Measurements from ENCODE around the gene TRMT44.

TRMT44 gene, protein sequence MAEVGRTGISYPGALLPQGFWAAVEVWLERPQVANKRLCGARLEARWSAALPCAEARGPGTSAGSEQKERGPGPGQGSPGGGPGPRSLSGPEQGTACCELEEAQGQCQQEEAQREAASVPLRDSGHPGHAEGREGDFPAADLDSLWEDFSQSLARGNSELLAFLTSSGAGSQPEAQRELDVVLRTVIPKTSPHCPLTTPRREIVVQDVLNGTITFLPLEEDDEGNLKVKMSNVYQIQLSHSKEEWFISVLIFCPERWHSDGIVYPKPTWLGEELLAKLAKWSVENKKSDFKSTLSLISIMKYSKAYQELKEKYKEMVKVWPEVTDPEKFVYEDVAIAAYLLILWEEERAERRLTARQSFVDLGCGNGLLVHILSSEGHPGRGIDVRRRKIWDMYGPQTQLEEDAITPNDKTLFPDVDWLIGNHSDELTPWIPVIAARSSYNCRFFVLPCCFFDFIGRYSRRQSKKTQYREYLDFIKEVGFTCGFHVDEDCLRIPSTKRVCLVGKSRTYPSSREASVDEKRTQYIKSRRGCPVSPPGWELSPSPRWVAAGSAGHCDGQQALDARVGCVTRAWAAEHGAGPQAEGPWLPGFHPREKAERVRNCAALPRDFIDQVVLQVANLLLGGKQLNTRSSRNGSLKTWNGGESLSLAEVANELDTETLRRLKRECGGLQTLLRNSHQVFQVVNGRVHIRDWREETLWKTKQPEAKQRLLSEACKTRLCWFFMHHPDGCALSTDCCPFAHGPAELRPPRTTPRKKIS

GRCh38 chr4:8440492-8441311 lies at the start of gene TRMT44, which contains the start of gene ACOX3:
TSS of gene TRMT44 (plus strand) at chr4:8440777. CDS start at chr4:8440823, 46 bp downstream.
TSS of gene ACOX3 (minus strand) at chr4:8440723. CDS start at chr4:8416521, 24,202 bp downstream.
- DNase-seq = peak; percentile 95

DNA sequence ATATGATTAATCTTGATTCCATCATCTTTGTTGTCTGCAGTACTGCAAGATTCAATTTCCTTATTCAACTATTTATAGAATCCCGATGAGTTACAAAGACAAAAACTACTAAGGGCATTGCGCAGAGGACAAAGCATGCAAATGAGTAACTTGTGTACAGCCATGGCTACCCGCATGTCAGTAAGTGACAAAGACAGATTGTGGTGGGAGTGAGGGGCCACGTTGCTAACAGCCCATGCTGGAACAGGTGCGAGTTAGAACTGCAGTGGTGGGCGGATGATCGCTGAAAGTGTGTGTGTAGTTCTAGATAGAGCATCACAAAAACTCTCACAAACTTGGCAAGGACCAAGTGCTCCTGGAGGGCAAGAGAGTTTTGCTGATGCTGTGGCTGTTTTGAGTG lies 49.5 kb upstream of the TRMT44 start:
- DNase-seq = no peak

GRCh38 chr4:8391972-8392371 lies 48.6 kb upstream of the TRMT44 start:
- peak; percentile 25 for DNase-seq

- no peak for DNase-seq
Observed at GRCh38 chr4:8392591-8393190, 47.9 kb upstream of the TRMT44 start.

GRCh38 chr4:8393593-8394038 lies 47.0 kb upstream of the TRMT44 start:
- no peak for DNase-seq

DNA sequence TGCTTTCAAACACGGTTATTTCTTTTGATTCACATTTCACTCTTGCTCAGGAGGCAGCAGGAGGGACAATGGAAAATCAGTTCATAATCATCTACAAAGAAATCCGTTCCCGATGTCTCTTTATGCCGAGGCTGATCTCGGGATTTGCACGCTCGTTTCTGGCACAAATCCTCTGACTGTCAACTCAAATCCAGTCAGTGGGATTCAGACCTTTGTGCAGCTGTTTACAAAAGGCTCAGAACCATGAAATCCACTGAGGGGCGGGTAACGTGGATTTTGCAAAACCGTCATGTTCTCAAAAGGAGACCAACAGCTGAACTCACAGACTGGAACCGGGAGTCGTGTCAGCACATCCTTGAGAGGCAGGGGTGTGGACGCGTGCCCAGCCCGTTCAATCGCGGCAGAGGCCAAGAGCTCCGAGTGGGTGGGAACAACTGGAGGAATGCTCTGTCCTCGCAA lies 46.5 kb upstream of the TRMT44 start:
- DNase-seq = no peak

DNA sequence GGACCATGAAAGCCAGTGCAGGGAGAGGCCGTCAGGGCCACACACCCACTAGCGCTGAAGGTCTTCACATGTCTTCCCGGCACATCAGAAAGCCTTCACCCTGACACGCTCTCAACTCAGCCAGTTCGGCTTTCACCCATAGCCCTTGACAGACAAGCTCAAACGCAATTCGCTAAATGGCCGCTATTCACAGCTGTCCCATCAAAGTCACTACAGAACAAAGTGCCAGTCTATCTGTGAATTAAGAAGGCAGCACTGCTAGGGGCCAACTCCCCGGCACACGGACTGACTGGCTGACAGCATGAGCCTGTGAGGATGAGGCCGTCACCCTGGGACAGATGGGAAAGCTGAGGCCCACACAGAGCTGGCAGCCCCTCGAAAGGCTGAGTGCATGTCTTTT lies 45.8 kb upstream of the TRMT44 start:
- no peak for DNase-seq

- DNase-seq = no peak
Observed at GRCh38 chr4:8395504-8396296, 44.9 kb upstream of the TRMT44 start.

GRCh38 chr4:8396762-8397406 lies 43.7 kb upstream of the TRMT44 start:
- no peak for DNase-seq

- DNase-seq = no peak
Observed at GRCh38 chr4:8398347-8398746, 42.2 kb upstream of the TRMT44 start.

DNA sequence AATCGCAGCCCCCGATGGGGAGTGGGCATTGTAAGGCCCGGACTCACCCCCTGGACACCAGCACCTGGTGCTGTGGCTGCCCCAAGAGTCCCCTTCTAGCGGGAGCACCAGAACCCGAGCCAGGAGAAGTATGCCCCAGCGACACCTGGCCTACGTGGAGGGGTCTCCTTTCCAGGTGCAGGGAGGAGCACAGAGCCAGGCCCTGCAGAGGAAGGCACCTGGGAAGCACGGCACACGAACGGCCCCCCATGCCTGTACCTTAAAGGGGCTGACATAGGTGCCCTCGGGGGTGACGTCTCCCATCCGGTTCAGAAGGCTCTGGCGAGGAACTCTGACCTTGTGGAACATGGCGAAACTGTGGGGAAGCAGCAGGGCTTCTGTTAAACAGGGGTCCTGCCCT lies 41.3 kb upstream of the TRMT44 start:
- no peak for DNase-seq

DNA sequence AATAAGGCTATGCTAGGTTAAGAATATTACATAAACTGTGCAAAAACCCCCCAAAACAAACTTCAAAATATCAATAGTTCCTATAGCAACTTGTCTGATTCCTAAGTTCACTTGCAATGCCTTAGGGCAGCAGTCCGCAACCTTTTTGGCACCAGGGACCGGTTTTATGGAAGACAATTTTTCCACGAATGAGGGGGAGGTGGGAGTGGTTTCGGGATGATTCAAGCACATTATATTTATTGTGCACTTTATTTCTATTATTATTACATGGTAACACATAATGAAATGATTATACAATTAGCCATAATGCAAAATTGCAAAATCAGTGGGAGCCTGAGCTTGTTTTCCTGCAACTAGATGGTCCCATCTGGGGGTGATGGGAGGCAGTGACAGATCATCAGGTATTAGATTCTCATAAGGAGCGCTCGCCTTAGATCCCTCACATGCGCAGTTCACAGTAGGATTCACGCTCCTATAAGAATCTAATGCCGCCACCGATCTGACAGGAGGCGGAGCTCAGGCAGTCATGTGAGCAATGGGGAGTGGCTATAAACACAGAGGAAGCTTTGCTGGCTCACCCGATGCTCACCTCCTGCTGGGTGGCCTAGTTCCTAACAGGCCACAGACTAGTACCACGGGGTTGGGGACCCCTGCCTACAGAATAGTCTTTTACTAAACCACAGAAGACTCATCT lies 39.8 kb upstream of the TRMT44 start:
- no peak for DNase-seq

DNA sequence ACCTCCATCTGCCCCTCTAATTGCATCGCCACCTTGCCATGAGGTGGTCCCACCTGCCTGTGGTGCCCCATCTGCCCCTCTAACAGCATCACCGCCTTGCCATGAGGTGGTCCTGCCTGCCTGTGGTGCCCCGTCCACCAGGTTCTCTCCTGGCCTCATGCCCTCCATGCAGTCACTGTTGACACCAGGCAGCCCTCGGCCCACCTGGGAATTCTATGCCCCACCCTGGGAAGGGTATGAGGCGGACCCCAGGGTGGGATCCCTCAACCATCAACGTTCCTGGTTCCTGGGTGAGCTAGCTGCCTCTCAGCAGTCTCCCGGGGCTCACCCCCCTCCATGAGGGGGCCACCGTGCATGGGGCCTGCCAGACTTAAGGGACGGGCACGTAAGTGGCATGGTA lies 38.9 kb upstream of the TRMT44 start:
- no peak for DNase-seq

DNA sequence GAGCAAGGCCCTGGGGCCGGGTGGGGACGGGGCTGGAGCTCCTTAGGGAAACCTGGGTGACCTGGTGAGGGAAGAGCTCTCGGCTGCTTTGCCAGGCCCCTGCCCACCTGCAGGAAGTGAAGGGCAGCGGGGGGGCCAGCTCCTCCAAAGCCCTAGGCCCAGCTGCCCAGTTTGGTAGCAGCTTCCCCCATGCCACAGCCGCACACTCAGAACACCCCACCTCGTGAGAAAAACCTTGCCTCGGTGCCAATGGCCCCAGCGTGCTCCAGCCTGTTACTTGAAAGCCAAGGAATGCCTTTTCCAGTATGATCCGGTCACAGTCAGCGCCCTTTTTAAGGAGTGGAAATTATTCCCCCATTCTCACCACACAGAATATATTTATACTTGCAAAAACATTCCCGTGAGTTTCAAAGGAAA lies 38.4 kb upstream of the TRMT44 start:
- no peak for DNase-seq

DNA sequence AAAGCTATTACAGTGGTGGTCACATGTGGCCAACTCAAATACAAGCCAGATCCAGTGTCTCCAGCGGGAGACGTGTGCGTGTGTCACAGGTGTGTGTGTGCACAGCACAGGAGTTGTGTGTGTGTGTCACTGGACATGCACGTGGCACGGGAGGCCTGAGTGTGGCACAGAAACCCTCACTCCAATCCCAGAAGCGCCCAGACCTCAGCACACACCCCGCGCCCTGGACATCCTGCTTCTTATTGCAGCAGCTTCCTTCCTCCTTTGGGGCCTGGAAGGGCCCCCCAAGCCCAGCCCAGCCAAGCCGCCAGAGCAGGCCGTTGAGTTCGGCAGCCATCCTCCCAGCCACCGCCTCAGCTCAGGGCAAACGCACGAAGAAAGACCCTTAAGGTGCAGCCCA lies 37.9 kb upstream of the TRMT44 start:
- peak; percentile 13 for DNase-seq

- DNase-seq = peak; percentile 63
Observed at GRCh38 chr4:8403173-8403753, 37.3 kb upstream of the TRMT44 start.

- DNase-seq = no peak
Observed at GRCh38 chr4:8403976-8404375, 36.6 kb upstream of the TRMT44 start.

GRCh38 chr4:8404791-8405515 lies 35.6 kb upstream of the TRMT44 start:
- no peak for DNase-seq

- no peak for DNase-seq
Observed at GRCh38 chr4:8405516-8405875, 35.1 kb upstream of the TRMT44 start.

DNA sequence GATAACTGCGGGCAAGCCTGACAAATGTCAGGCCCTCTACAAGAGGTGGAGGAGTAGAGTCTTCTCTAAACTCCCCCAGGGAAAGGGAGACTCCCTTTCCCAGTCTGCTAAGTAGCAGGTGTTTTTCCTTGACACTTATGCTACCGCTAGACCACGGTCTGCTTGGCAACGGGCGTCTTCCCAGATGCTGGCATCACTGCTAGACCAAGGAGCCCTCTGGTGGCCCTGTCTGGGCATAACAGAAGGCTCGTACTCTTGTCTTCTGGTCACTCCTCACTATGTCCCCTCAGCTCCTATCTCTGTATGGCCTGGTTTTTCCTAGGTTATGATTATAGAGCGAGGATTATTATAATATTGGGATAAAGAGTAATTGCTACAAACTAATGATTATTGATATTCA lies 33.7 kb upstream of the TRMT44 start:
- DNase-seq = peak; percentile 5
